Stimulated activated CD8-positive, alpha-beta memory T cell treated with anti-CD3 and anti-CD28 coated beads, Interleukin-4, amount 100 ng/mL, for 4 hours (primary cell): ENCODE data around the gene CDH4.

Source experiments
- DNase-seq, 2 donors: peaks; one replicate each; pipeline ENCODE4 v3.0.0-alpha.2; 2020; ENCODE audit warnings: low read depth in 2 of 2, low spot score in 1 of 2

CDH4 gene

DNA sequence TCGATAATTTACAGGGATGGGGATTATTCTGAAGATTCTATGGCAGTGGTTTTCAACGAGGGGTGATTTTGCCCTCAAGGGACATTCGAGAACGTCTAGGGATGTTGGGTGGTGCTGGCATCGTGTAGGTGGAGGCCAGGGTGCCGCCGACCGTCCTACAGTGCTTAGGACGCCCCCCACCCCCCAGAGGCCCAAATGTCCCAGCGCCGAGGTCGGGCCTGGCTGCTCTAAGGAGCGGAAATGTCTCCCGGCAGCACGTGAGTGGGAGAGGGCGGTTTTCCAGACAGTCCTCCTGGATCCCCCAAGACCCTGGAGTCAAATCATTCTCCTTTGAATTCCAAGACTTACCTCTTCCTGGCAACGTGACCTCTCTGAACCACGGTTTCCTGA, 101.9 kb downstream of the CDH4 start:
- DNase-seq, result no peak

GRCh38 chr20:61354501-61354900, 102.4 kb downstream of the CDH4 start:
- DNase-seq, result no peak

DNA sequence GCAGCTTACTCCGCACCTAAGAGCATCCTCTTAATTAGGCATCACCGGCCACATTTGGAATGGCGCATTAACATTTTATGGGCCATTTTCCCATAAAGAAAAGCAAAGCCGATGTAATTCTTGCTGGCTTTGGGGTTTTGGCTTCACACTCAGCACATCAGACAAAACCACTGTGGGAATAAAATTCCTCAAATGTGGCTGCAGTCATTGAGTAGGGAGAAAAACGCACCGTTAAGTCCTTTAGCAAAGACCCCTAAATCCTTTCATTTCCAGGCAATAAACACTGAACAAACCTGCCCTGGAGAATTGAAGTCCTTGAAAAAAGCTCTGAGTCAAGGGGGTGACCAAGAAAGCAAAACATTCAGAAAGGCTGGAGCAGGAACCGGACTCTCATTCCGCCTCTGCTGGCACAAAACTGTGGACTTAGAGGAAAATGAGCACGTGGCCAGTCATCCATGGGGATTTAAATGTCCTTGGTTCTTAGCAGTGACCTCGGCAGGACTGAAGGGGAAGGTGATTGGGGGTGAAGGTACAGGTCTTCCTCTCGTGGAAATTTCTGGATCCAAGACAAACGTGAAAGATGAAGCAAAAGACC, 102.9 kb downstream of the CDH4 start:
- DNase-seq, result no peak

GRCh38 chr20:61355585-61355984, 103.5 kb downstream of the CDH4 start:
- DNase-seq, result no peak

DNA sequence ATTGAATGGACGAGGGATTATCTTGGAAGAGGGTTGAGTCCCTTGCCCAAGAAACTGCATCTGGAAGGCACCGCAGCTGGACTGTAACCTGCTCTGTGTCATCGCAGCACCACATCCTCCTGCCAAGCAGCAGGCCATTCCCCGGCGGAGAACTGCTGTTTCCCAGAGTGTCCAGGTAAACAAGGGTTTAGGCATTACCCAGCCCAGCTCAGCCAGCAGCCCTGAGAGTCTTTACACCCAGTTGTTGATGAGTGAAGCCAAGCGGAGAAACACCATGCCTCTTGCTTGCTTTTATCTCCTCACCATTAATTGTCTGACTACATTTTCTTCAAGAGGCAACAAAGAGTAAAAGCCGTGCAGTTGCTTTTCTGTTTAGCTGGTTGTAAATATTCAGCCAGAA, 104.1 kb downstream of the CDH4 start:
- DNase-seq, result no peak

DNA sequence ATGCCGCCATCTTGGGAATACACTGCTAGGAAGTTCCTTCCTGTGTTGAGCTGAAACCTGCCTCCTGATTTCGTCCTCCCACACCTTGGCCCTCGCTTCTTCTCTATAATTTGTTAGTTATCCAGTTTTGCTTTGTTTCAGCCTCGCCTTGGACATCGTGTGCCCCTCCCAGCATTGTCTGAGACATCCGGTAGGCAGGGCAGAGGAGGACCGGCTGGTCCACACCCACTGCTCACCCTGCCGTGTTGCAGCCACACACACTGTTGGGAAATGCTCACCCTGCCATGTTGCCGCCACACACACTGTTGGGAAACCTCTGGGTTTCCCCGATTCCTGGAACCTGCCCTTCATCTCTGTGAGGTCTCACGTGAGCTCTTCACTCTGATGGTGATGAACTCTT, 105.1 kb downstream of the CDH4 start:
- no peak for DNase-seq

DNA sequence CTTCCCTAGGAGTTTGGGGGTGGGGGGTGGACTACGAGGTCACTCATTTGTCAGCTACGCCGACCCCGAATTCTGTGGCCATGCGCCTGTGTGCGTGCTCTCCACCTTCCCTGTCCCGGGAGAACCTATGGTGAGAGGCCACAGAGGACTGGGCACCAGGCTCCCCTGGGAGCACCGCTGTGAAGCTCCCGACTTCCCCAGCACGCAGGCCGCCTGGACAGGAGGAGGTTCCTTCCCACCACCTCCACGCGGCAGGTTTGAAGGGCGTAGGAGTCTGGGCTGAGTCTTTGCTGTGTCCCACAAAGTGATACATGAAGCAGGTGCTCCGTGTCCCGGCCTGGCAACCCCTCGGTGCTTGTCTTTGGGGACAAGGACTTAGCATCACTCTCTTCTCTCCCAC, 107.2 kb downstream of the CDH4 start:
- DNase-seq, result no peak

DNA sequence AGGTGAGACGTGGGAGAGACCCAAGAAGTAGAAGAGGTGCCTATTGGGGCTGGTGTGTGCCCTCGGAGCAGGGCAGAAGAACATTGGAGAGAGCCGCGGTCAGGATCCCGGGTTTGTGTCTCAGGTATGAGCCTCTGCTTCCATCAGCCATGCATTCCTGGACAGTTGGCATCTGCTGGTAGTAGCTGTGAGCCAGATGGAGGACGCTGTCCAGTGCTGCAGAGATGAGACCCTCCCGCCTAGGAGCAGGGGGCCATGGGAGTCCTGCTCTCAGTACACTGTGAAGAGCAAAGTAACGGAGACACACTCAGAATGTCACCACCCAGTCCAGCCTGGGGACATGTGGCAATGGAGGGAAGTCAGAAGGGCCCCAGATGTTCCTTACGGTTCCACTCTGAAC, 108.2 kb downstream of the CDH4 start:
- no peak for DNase-seq

DNA sequence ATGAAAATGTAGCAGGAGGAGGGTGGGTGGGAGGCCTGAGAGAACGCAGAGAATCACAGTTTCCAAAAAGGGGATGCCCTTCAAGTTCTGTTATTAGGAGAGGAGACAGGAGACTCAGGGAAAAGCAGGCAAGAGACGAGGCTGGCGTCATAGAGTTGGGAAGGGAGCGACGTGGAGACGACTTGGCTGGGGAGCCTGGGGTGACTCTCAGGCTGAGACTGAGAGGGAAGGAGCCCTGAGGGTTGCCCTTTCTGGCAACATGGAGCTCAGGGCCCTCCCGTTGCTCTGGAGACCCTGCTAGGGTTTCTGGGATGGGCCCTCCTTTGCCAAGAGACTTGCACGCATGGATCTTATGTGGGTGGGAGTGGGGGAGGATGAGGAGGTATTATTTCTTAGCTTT, 108.9 kb downstream of the CDH4 start:
- no peak for DNase-seq

GRCh38 chr20:61361501-61361900, 109.4 kb downstream of the CDH4 start:
- no peak for DNase-seq

- DNase-seq, result no peak
These were observed 112.1 kb downstream of the CDH4 start for GRCh38 chr20:61364147-61364546.

- no peak for DNase-seq
These were observed 114.9 kb downstream of the CDH4 start for GRCh38 chr20:61366914-61367313.

- DNase-seq, result no peak
These were observed 117.9 kb downstream of the CDH4 start for GRCh38 chr20:61369731-61370520.

DNA sequence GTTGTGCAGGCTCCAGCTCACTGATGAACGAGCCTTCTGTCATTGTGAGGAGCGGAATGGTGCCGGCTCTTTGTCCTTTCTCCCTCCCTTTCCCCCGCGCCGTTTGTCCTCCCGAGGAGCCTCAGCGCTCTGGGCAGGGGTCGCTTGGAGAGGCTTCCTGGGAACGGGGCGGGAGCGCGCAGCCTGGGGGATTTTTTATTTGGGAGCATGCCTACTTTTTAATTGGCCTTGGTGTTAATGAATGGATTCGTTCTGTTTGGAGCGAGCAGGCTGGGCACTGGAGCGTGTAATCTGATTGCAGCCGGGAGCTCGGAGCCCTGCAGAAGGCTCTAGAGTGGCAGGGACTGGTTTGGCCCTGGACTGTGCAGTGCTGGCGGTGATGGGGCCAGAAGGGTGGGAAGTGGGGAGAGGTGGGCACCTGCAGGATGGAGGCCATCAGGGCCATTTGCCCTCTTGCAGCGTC, 118.8 kb downstream of the CDH4 start:
- no peak for DNase-seq

- no peak for DNase-seq
These were observed 119.6 kb downstream of the CDH4 start for GRCh38 chr20:61371501-61372136.

- no peak for DNase-seq
These were observed 120.3 kb downstream of the CDH4 start for GRCh38 chr20:61372137-61373054.

DNA sequence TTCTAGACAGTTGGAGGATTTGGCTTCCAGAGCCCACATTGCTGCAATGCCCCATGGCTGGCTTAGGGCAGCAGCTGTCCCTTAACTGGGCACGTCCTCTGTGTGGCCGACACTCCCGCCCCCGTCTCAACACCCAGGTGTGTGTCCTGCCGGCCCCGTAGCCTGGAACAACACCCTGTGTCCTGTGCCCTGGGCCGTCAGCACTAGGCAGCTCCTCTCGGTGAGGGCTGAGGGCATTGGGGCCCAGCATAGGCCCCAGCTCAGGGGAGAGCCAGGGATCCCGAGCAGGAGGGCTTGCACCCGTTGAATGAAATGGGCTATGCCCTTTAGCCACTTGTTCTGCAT, 121.0 kb downstream of the CDH4 start:
- DNase-seq, result no peak

GRCh38 chr20:61373956-61374545, 122.0 kb downstream of the CDH4 start:
- DNase-seq, result no peak

DNA sequence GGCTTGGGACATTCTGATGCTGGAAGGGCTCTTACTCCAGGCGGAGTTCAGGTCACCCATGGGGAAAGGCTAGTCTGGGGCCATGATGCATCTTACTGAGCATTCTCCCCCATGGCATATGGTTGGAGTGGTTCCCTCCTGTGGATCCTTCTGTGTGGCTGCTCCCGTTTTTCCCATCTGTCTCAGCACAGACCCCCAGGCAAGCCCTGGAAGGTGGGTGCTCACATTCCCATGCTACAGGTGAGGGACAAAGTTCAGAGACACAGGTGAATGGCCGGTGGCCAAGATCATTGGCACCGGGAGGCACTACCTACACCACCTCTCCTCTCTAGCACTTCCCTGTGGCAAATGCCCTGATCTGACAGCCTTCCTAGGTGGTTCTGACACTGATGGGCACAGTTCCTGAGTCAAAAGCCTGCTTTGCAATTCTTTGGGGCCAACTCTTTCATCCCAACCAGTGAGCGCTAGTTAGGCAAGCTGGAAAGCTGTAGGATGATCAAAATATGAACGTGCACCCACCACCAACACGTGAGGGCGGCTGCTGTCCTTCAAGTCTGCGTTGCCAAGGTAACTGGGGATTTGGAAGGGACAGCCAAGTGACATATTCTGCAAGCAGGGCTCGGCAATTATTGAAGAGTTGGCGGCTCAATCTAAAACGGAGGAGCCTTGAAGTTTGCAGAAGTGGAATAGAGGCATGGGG, 124.6 kb downstream of the CDH4 start:
- DNase-seq, result no peak

DNA sequence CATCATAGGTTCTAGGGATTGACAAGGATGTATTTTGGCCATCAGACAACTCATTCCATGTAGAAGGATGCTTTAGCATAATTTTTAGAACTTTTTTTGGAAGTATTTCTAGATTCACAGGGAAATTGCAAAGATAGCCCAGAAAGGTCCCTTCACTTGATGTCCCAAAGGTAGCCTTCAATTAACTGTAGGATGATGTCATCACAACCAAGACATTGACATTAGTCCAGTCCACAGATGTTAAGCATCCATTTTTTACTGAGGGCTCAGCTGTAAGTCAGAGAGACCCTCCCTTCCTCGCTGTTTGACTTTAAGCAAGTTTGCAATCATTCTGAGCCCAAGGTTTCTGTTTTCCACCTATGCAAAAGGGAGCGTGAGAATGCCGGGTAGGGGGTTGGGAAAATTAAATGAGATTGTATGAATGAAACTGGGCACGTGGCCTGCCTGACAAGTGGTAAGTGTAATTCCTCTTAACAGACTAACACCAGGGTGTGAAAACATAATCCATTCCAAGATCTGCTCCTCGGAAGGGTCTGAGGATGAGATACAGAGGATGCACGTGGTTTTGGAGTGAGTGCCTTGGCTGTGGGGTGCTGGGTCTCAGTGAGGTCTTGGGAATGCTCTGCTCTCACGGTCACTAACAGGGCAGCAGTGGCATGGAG, 126.8 kb downstream of the CDH4 start:
- no peak for DNase-seq
